Epithelial cell of proximal tubule (primary cell): ENCODE results near the gene DOCK2. TPM values are rescaled to one million over a fixed set of nuclear protein-coding genes. Genes with fewer than 3 reads are reported as not detected.
A peak's percentile ranks its signal among the peaks of the same experiment; 100 is the strongest.
"Not testable (repeated sequence)": the region's sequence is repeated elsewhere in the genome, so short reads cannot be mapped to it uniquely, and the experiment has no call there.

Experiments used
- DNase-seq: peaks from one replicate; pipeline ENCODE4 v3.0.0-alpha.2; 2011; ENCODE audit warnings: low read depth
- H3K4me3 ChIP-seq: 2 replicates; pipeline ENCODE4 v1.5.1; 2011; ENCODE audit warnings: low read depth, mild to moderate bottlenecking, low read length
- CTCF ChIP-seq: conservative IDR thresholded peaks from 2 replicates; pipeline ENCODE4 v1.5.1; 2012; ENCODE audit warnings: low read depth, mild to moderate bottlenecking, low read length
- total RNA-seq: library from RNA; depleted of rRNA; stranded (reverse); fragments of >200 nt; gene quantifications from 2 replicates; pipeline ENCODE4 v1.2.3, GENCODE V29; 2015

DOCK2 gene
- total RNA-seq, 1 donor from 2014 or later: 30.4 TPM

GRCh38 chr5:169606279-169606678 lies 30.8 kb upstream of the DOCK2 start:
- no peak for TF ChIP-seq CTCF
- H3K4me3 ChIP-seq: no peak overlapping the region
- DNase-seq: no peak

- DNase-seq: no peak
- no peak for TF ChIP-seq CTCF
- H3K4me3 ChIP-seq: no peak overlapping the region
These were observed 29.2 kb upstream of the DOCK2 start for GRCh38 chr5:169607882-169608281.

- no peak for DNase-seq
These were observed 27.4 kb upstream of the DOCK2 start for GRCh38 chr5:169609716-169610115.

GRCh38 chr5:169610606-169611005 lies 26.5 kb upstream of the DOCK2 start:
- TF ChIP-seq CTCF: no peak
- no peak overlapping the region for H3K4me3 ChIP-seq
- no peak for DNase-seq

More at GRCh38 chr5:169609716-169610115, 27.4 kb upstream of the DOCK2 start:
- TF ChIP-seq CTCF: no peak
- no peak overlapping the region for H3K4me3 ChIP-seq

GRCh38 chr5:169615561-169615960 lies 21.5 kb upstream of the DOCK2 start:
- no peak for TF ChIP-seq CTCF
- H3K4me3 ChIP-seq: no peak overlapping the region
- DNase-seq: no peak

- DNase-seq, H3K4me3 ChIP-seq: not testable (repeated sequence)
These were observed 12.8 kb upstream of the DOCK2 start for GRCh38 chr5:169624307-169624706.

- DNase-seq: peak; percentile 87
- H3K4me3 ChIP-seq: no peak overlapping the region
- no peak for TF ChIP-seq CTCF
These were observed 10.3 kb upstream of the DOCK2 start for GRCh38 chr5:169626779-169627178.

- no peak overlapping the region for H3K4me3 ChIP-seq
- DNase-seq: no peak
- no peak for TF ChIP-seq CTCF
These were observed 9.5 kb upstream of the DOCK2 start for GRCh38 chr5:169627551-169627950.
